22Rv1 (cell line): ENCODE results near the gene TRIM25.

Experiments
- H3K27ac ChIP-seq: fragments of 450-650 bp; 2 replicates; pipeline ENCODE4 v1.5.1; 2017
- CTCF ChIP-seq: fragments of 450-650 bp; IDR thresholded peaks from 2 replicates; pipeline ENCODE4 v1.5.1; 2017; ENCODE audit warnings: mild to moderate bottlenecking
- ZFX ChIP-seq: fragments of 450-650 bp; IDR thresholded peaks from 2 replicates; pipeline ENCODE4 v1.6.1; 2017; ENCODE audit warnings: antibody characterized with exemption, borderline replicate concordance

TRIM25 gene

DNA sequence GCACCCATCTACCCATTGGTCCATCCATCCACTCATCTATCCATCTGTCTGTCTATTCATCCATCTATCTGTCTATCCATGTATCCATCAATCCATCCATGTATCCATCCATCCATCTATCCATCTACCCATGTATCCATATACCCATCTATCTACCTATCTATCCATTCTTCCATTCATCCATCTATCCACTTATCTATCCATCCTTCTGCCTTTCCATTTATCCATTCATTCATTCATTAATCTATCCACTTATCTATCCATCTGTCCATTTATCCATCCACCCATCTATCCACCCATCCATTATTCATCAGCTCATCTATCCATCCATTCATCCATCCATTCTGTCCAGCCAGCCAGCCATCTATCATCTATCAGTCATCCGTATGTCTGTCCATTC is 21.5 kb downstream of the TRIM25 start:
- H3K27ac ChIP-seq, result no peak overlapping the region
- TF ChIP-seq CTCF, result no peak
- no peak for TF ChIP-seq ZFX

GRCh38 chr17:56891751-56892150 is 22.1 kb downstream of the TRIM25 start:
- H3K27ac ChIP-seq, result no peak overlapping the region
- peak; percentile 56 for TF ChIP-seq CTCF
- no peak for TF ChIP-seq ZFX

GRCh38 chr17:56890906-56891674 is 22.8 kb downstream of the TRIM25 start:
- TF ChIP-seq ZFX (no peak), CTCF (no peak)
- H3K27ac ChIP-seq, result no peak overlapping the region

GRCh38 chr17:56890390-56890789 is 23.5 kb downstream of the TRIM25 start:
- H3K27ac ChIP-seq, result no peak overlapping the region
- TF ChIP-seq CTCF (no peak), ZFX (no peak)

GRCh38 chr17:56887552-56888467 is 26.0 kb downstream of the TRIM25 start:
- H3K27ac ChIP-seq, result no peak overlapping the region
- TF ChIP-seq CTCF, result no peak
- no peak for TF ChIP-seq ZFX

GRCh38 chr17:56887105-56887504 is 26.7 kb downstream of the TRIM25 start:
- no peak overlapping the region for H3K27ac ChIP-seq
- TF ChIP-seq ZFX, result no peak
- TF ChIP-seq CTCF, result no peak

GRCh38 chr17:56886288-56886731 is 27.5 kb downstream of the TRIM25 start:
- no peak overlapping the region for H3K27ac ChIP-seq
- no peak for TF ChIP-seq ZFX
- no peak for TF ChIP-seq CTCF
